Body of pancreas (tissue), 4 donors: ENCODE measurements around the gene SDHAF1. TPM values are rescaled to one million over a fixed set of nuclear protein-coding genes. Genes with fewer than 3 reads are reported as not detected.
"Not testable (repeated sequence)": the region's sequence is repeated elsewhere in the genome, so short reads cannot be mapped to it uniquely, and the experiment has no call there.

Source experiments
- ATAC-seq: fragments of 150-250 bp; one replicate; pipeline ENCODE4 v1.9.1; 2016
- DNase-seq, 4 donors: peaks; one replicate each; pipeline ENCODE4 v3.0.0-alpha.2; 2019
- H3K27ac ChIP-seq, 4 donors: fragments of 200-600 bp; sonication (generic); 1 replicate in 3 of 4; 2 replicates in 1 of 4; pipeline versions ENCODE4 v1.5.1 to v1.6.1; 2016 to 2019; ENCODE audit warnings: mild to moderate bottlenecking in 1 of 4, mixed read lengths in 1 of 4, moderate library complexity in 1 of 4
- H3K27me3 ChIP-seq, 2 donors: fragments of 200-600 bp; sonication (generic); one replicate each; pipeline ENCODE4 v1.6.0; 2016; ENCODE audit warnings: mild to moderate bottlenecking in 1 of 2
- H3K36me3 ChIP-seq, 2 donors: fragments of 200-600 bp; sonication (generic); replicated peaks in 1 of 2; 2 replicates each; pipeline ENCODE4 v1.5.1; 2016; ENCODE audit warnings: low read depth in 2 of 2; ENCODE audit not compliant: insufficient read depth in 1 of 2
- H3K4me1 ChIP-seq: fragments of 200-600 bp; sonication (generic); one replicate; pipeline ENCODE4 v1.6.0; 2016
- H3K4me3 ChIP-seq, 2 donors: fragments of 200-600 bp; sonication (generic); 1 replicate in 1 of 2; 2 replicates in 1 of 2; pipeline ENCODE4 v1.5.1; 2016 to 2019
- H3K9me3 ChIP-seq, 3 donors: fragments of 200-600 bp; sonication (generic); 1 replicate in 2 of 3; 2 replicates in 1 of 3; pipeline ENCODE4 v1.5.1; 2016
- POLR2A ChIP-seq, 3 donors: fragments of 450-650 bp; IDR thresholded peaks; one replicate each; pipeline ENCODE4 v1.6.1; 2016; ENCODE audit warnings: antibody characterized with exemption in 3 of 3, mild to moderate bottlenecking in 2 of 3
- WGBS, 2 donors: methylation state at CpG; one replicate each; pipeline ENCODE4 v1.1.5; 2017; 5-methylcytosine and 5-hydroxymethylcytosine counted together
- intact Hi-C: fragments of 100-400 bp; cut with DNase I; formaldehyde crosslinking; loops from one replicate; pipeline ENCODE4 v1.15.1; 2023
- total RNA-seq, 2 donors: library from RNA; depleted of rRNA; stranded (reverse); fragments of >200 nt; gene quantifications; one replicate each; pipeline ENCODE4 v1.1.0, GENCODE V29; 2016
- TF ChIP-seq, protein P1 (sequence below), 7 experiments: fragments of 450-650 bp in 4 of 7; fragments of 200-600 bp in 3 of 7; sonication (generic) in 3 of 7; IDR thresholded peaks; one replicate each; pipeline ENCODE4 v1.5.1; 2016 to 2019; ENCODE audit warnings: antibody characterized with exemption in 7 of 7

The SDHAF1 gene
- total RNA-seq, 2 donors from 2014 or later: 33.9 to 39.2 TPM

DNA sequence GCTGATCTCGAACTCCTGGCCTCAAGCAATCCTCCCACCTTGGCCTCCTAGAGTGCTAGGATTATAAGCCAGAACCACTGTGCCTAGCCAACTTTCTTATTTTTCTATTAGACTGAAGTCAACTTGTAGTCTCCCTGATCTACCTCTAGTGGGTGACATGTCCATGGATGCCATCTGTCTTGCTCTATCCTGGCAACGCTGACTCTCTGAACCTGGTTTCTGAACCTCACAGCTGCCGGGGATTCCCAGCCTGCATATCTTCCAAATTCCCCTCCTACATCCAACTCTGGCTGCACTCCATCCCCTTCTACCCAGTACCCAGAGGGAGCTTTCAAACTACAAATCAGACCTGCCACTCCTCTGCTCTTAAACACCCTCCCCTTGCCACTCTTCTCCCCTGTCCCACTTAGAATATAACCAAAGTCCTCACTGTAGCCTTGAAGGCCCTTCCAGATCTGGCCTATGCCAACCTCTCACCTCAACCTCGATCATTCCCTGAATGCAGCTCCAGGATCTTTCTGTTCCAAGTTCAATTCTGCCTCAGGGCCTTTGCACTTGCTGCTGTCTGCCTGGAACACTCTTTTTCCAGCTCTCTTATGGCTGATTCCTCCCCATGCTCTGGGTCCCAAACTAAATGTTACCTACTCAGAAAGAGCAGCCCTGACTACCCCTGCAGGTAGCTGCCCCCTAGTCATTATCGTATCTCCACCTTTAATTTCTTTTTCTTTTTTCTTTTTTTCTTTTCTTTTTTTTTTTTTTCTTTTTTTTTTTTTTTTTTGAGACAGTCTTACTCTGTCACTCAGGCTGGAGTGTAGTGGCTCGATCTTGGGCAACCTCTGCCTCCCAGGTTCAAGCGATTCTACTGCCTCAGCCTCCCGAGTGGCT lies 35.5 kb downstream of the SDHAF1 start:
- Histone ChIP-seq H3K4me3 (no peak overlapping the region), H3K9me3 (no peaks in the 10 kb centered on the region), H3K27me3 (peaks cover 0 to 6% of the 10 kb centered on the region in 2 donors), H3K27ac (no peak overlapping the region), H3K4me1 (peaks cover 7% of the 10 kb centered on the region), H3K36me3 (no peaks in the 10 kb centered on the region)
- TF ChIP-seq, protein P1, sequence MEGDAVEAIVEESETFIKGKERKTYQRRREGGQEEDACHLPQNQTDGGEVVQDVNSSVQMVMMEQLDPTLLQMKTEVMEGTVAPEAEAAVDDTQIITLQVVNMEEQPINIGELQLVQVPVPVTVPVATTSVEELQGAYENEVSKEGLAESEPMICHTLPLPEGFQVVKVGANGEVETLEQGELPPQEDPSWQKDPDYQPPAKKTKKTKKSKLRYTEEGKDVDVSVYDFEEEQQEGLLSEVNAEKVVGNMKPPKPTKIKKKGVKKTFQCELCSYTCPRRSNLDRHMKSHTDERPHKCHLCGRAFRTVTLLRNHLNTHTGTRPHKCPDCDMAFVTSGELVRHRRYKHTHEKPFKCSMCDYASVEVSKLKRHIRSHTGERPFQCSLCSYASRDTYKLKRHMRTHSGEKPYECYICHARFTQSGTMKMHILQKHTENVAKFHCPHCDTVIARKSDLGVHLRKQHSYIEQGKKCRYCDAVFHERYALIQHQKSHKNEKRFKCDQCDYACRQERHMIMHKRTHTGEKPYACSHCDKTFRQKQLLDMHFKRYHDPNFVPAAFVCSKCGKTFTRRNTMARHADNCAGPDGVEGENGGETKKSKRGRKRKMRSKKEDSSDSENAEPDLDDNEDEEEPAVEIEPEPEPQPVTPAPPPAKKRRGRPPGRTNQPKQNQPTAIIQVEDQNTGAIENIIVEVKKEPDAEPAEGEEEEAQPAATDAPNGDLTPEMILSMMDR (IDR thresholded peaks at IDR 0.05): peak in 1 of 7 experiments; percentile 17
- TF ChIP-seq POLR2A (IDR thresholded peaks at IDR 0.05): no peak
- DNase-seq (peak in 1 of 4 donors; percentile 29), ATAC-seq (peak; percentile 37)
- intact Hi-C loops: no loop called here
- 81 to 85% methylated on average over 5 to 8 of the region's 8 CpGs for WGBS, 2 donors

DNA sequence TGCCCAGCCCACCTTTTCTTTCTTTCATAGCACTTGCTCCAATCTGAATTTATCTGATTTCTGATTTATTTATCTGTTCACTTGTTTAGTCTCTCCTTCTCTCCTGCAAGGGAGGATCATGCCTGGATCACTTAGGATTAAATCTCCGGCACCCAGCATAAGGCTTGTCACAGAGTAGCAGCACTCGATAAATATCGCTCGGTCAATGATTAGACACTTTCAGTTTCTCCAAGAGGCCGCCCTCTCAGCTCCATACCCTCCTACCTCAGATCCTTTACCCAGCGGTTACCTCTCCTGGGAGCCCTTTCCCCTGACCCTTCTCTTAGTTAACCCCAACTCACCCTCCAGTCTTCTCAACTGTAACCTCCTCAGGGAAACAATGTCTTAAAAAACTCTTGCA lies 36.3 kb downstream of the SDHAF1 start:
- peaks cover 0 to 6% of the 10 kb centered on the region in 2 donors for H3K27me3 ChIP-seq
- DNase-seq: no peak
- ATAC-seq: no peak
- H3K36me3 ChIP-seq: no peaks in the 10 kb centered on the region
- H3K9me3 ChIP-seq: no peaks in the 10 kb centered on the region
- 74 to 90% methylated on average over 6 of the region's 6 CpGs for WGBS, 2 donors
- H3K27ac ChIP-seq: no peak overlapping the region
- TF ChIP-seq, protein P1 (IDR thresholded peaks at IDR 0.05): no peak
- TF ChIP-seq POLR2A (IDR thresholded peaks at IDR 0.05): no peak
- H3K4me1 ChIP-seq: peaks cover 7% of the 10 kb centered on the region
- intact Hi-C loops: no loop called here
- no peak overlapping the region for H3K4me3 ChIP-seq

DNA sequence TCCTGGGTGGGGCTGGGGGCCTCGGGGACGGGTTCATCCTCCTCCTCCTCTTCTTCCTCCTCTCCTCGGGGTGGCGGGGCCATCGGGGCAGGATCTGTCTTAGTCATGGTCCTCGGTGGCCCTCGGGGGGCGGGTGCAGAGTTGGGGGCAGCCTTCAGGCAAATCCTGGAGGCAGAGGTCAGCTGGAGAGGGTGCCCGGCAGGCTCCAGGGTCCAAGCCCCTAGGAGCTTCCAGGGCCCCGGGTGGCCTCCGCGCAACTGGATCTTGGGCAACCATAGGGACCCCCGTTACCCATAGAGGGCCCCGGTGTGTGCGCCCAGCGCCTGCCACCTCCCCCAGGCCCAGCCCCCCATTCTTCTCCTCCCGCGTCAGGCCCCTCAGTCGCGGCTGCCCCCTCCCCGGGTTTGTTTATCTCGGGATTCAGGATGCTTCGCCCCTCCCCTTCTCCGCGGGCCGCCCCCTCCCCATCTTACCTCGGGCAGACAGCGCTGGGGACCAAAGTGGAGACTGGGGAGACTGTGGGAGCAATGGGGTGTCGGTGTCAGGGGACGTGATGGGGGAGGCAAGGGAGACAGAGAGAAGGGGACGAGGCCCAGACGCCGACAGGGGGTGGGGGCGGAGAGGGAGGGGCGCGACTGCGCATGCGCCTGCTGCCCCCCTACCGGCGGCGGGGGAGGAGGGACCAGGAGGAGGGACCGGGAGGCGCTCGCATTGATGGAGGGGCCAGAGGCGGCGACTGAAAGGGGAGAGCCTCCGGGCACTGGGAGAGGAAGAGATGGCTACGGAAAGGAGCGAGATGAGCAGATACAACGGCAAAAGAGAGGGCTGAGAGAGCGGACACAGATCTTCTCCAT lies 37.5 kb downstream of the SDHAF1 start, which contains the start of gene CLIP3:
Gene CLIP3 (minus strand): TSS at position 623 of the 854 bp plus-strand sequence. CDS start 516 bp downstream, at position 107.
- peak within 1 kb of the TSS in 1 of 4 donors; percentile 12 for H3K27ac ChIP-seq
- ATAC-seq (peak; percentile 39), DNase-seq (peak in 2 of 4 donors; percentile 41 to 42)
- intact Hi-C loops: no loop called here
- no peaks in the 10 kb centered on the region for H3K36me3 ChIP-seq
- 2 to 4% methylated on average over 28 to 48 of the region's 51 CpGs for WGBS, 2 donors
- no peak within 1 kb of the TSS for H3K4me3 ChIP-seq
- H3K4me1 ChIP-seq: peaks cover 7% of the 10 kb centered on the region
- H3K27me3 ChIP-seq: peaks cover 0 to 6% of the 10 kb centered on the region in 2 donors
- H3K9me3 ChIP-seq: no peaks in the 10 kb centered on the region
- no peak for TF ChIP-seq POLR2A (IDR thresholded peaks at IDR 0.05)
- TF ChIP-seq, protein P1 (IDR thresholded peaks at IDR 0.05): no peak

DNA sequence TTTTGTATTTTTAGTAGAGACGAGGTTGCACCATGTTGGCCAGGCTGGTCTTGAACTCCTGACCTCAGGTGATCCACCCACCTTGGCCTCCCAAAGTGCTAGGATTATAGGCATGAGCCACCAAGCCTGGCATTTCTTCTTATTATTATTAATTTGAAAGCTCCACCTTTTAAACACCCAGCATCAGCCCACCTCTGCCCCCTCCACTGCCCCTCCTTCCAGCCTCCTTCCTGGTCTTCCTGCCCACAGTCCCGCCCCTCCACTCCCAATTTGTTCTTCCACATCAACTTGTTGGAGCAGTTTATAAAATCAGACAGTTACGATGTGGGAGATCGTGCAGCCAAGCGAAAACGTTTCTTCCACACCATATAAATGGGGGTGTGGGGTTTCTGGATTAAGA lies 45.5 kb downstream of the SDHAF1 start:
- DNase-seq (no peak), ATAC-seq (no peak)
- intact Hi-C loops: no loop called here
- 85 to 88% methylated on average over 6 of the region's 6 CpGs for WGBS, 2 donors
- TF ChIP-seq, protein P1 (IDR thresholded peaks at IDR 0.05): no peak
- TF ChIP-seq POLR2A (IDR thresholded peaks at IDR 0.05): no peak
- Histone ChIP-seq H3K9me3 (no peaks in the 10 kb centered on the region), H3K36me3 (peaks cover 0 to 3% of the 10 kb centered on the region in 2 donors), H3K27ac (no peak overlapping the region), H3K4me1 (no peaks in the 10 kb centered on the region), H3K27me3 (no peaks in the 10 kb centered on the region), H3K4me3 (no peak overlapping the region)

DNA sequence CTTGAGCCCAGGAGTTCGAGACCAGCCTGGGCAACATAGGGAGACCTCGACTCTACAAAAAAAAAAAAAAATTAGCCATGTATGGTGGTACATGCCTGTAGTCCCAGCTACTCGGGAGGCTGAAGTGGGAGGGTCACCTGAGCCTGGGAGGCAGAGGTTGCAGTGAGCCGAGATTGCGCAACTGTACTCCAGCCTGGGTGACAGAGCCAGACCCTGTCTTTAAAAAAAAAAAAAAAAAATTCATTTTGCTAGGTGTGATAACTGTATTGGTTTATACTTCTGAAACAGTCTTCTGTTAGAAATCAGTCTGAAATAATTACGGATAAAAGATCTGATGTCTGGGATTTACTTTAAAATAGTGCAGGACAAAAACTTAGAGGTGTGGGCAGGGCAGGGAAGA lies 46.1 kb downstream of the SDHAF1 start:
- H3K4me1 ChIP-seq, H3K4me3 ChIP-seq, H3K9me3 ChIP-seq, H3K36me3 ChIP-seq, ATAC-seq, intact Hi-C loops, H3K27me3 ChIP-seq, DNase-seq: not testable (repeated sequence)
- peak overlapping the region in 2 of 4 donors; percentile 39 to 42 for H3K27ac ChIP-seq
- 91% methylated on average over 6 of the region's 6 CpGs for WGBS, 2 donors
